ENCODE measurements around the gene SERTAD3. TPM values are rescaled to one million over a fixed set of nuclear protein-coding genes. Genes with fewer than 3 reads are reported as not detected.

Gene SERTAD3
- polyA plus RNA-seq, 1 of the 3 experiments (the other 2 are of a cell fraction), result 11.3 TPM

DNA sequence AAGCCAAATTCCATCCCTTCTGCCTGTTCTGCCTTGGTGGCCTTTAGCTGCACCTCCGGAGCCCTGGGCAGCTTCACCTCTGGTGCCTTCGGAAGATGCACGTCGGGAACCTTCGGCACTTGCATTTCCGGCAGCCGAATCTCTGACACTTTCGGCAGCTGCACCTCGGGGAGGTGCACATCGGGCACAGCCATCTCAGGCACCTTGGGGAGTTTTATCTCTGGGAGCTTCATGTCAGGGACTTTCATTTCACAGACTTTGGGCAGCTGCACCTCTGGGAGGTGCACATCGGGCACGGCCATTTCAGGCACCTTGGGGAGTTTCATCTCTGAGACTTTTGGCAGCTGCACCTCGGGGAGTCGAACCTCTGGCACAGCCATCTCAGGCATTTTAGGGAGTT, 48.2 kb downstream of the SERTAD3 start:
- H3K36me3 ChIP-seq (replicated peaks in 1 of 2; ENCODE audit: control insufficient read depth in 1 of 2, insufficient read depth in 2 of 2, low read length in 1 of 2), result no peaks in the 10 kb centered on the region
- no peak overlapping the region for H3K27ac ChIP-seq (ENCODE audit: low read depth in 2 of 2, low read length in 1 of 2)
- DNase-seq, result no peak
- 58% methylated on average over 13 of the region's 14 CpGs for WGBS (ENCODE audit: low lambda C conversion rate)
- H4K20me1 ChIP-seq (ENCODE audit: insufficient read depth), result no peaks in the 10 kb centered on the region
- ChIA-PET CTCF (interaction anchor here (1.1 to 2.4 kb wide), 5 partner anchors 17 to 175 kb away, joined by 3 to 6 read pairs (median 3); no protein-coding TSS in a partner anchor), POLR2A (interaction anchor here (0.7 kb wide), 1 partner anchor 129 kb away, joined by 3 read pairs; no protein-coding TSS in a partner anchor)
- H3K4me2 ChIP-seq, result no peak overlapping the region
- H3K27me3 ChIP-seq (ENCODE audit: insufficient read depth), result no peaks in the 10 kb centered on the region
- H3K9ac ChIP-seq, result no peak overlapping the region
- H3K9me2 ChIP-seq, result no peaks in the 10 kb centered on the region
- H2AFZ ChIP-seq (ENCODE audit: low read depth), result no peak overlapping the region
- no peak overlapping the region for H3K4me3 ChIP-seq (ENCODE audit: low read depth in 2 of 2, low read length in 1 of 2)
- TF ChIP-seq GATA2 (CRISPR knock-in tag; IDR thresholded peaks at IDR 0.05) (no peak), POLR2AphosphoS5 (IDR thresholded peaks at IDR 0.05; ENCODE audit: low read depth, low read length) (no peak), ELF1 (IDR thresholded peaks at IDR 0.05) (no peak), EZH2phosphoT487 (IDR thresholded peaks at IDR 0.05; ENCODE audit: borderline replicate concordance, low read depth) (no peak), FOXJ3 (CRISPR knock-in tag; IDR thresholded peaks at IDR 0.05) (no peak), TAF1 (IDR thresholded peaks at IDR 0.05; ENCODE audit: borderline replicate concordance, low read depth, low read length) (no peak)
- TF ChIP-seq, protein P1, sequence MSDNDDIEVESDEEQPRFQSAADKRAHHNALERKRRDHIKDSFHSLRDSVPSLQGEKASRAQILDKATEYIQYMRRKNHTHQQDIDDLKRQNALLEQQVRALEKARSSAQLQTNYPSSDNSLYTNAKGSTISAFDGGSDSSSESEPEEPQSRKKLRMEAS (IDR thresholded peaks at IDR 0.05; ENCODE audit: low read depth), result no peak
- TF ChIP-seq, protein P2, sequence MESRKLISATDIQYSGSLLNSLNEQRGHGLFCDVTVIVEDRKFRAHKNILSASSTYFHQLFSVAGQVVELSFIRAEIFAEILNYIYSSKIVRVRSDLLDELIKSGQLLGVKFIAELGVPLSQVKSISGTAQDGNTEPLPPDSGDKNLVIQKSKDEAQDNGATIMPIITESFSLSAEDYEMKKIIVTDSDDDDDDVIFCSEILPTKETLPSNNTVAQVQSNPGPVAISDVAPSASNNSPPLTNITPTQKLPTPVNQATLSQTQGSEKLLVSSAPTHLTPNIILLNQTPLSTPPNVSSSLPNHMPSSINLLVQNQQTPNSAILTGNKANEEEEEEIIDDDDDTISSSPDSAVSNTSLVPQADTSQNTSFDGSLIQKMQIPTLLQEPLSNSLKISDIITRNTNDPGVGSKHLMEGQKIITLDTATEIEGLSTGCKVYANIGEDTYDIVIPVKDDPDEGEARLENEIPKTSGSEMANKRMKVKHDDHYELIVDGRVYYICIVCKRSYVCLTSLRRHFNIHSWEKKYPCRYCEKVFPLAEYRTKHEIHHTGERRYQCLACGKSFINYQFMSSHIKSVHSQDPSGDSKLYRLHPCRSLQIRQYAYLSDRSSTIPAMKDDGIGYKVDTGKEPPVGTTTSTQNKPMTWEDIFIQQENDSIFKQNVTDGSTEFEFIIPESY (IDR thresholded peaks at IDR 0.05; ENCODE audit: borderline replicate concordance, low read depth), result no peak
- H3K79me2 ChIP-seq (ENCODE audit: insufficient read depth), result no peaks in the 10 kb centered on the region
- no peaks in the 10 kb centered on the region for H3K9me3 ChIP-seq
- no peaks in the 10 kb centered on the region for H3F3A ChIP-seq (replicated peaks; ENCODE audit: insufficient read depth)
- H3K4me1 ChIP-seq (ENCODE audit: control insufficient read depth in 1 of 2, insufficient read depth in 2 of 2, low read depth in 1 of 2, low read length in 1 of 2), result no peaks in the 10 kb centered on the region; a peak in 1 of 4 replicates

DNA sequence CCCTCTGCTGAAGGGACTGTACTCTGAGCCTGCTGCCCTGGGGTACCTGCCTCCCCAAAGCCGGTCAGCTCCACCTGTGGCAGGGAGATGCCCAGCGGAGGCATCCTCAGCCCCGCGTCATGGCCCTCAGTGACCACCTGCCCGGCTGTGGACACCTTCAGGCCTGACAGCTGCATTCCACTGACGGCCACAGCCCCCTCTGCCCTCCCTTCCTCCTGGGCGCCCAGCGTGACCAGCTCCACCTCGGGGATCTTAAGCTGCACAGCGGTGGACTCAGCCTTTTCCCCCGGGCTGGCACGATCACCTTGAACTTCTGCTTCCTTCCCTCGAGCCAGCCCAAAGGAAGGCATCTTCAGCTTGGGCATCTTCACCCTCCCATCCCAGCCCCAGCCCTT, 49.3 kb downstream of the SERTAD3 start:
- Histone ChIP-seq H3K4me2 (no peak overlapping the region), H3K27ac (ENCODE audit: low read depth in 2 of 2, low read length in 1 of 2) (no peak overlapping the region), H2AFZ (ENCODE audit: low read depth) (no peak overlapping the region), H3K9me2 (no peaks in the 10 kb centered on the region), H3K27me3 (ENCODE audit: insufficient read depth) (no peaks in the 10 kb centered on the region), H3K9ac (no peak overlapping the region), H3K79me2 (ENCODE audit: insufficient read depth) (no peaks in the 10 kb centered on the region), H3K9me3 (no peaks in the 10 kb centered on the region), H3F3A (replicated peaks; ENCODE audit: insufficient read depth) (no peaks in the 10 kb centered on the region), H3K36me3 (replicated peaks in 1 of 2; ENCODE audit: control insufficient read depth in 1 of 2, insufficient read depth in 2 of 2, low read length in 1 of 2) (no peaks in the 10 kb centered on the region), H4K20me1 (ENCODE audit: insufficient read depth) (no peaks in the 10 kb centered on the region), H3K4me3 (ENCODE audit: low read depth in 2 of 2, low read length in 1 of 2) (no peak overlapping the region), H3K4me1 (ENCODE audit: control insufficient read depth in 1 of 2, insufficient read depth in 2 of 2, low read depth in 1 of 2, low read length in 1 of 2) (no peaks in the 10 kb centered on the region; a peak in 1 of 4 replicates)
- CTCF ChIA-PET, result interaction anchor here (0.8 to 1.1 kb wide), 2 partner anchors 26 kb away, joined by 3 to 4 read pairs; no protein-coding TSS in a partner anchor
- no peak for DNase-seq
- TF ChIP-seq RFX5 (IDR thresholded peaks at IDR 0.05; ENCODE audit: low read length), result no peak
- TF ChIP-seq, protein P1 (IDR thresholded peaks at IDR 0.05; ENCODE audit: low read depth), result no peak
- TF ChIP-seq, protein P3, sequence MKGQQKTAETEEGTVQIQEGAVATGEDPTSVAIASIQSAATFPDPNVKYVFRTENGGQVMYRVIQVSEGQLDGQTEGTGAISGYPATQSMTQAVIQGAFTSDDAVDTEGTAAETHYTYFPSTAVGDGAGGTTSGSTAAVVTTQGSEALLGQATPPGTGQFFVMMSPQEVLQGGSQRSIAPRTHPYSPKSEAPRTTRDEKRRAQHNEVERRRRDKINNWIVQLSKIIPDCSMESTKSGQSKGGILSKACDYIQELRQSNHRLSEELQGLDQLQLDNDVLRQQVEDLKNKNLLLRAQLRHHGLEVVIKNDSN (IDR thresholded peaks at IDR 0.05; ENCODE audit: borderline replicate concordance, low read depth), result no peak
- TF ChIP-seq EP300 (IDR thresholded peaks at IDR 0.05; ENCODE audit: borderline replicate concordance in 1 of 2, low read depth in 1 of 2, low read length in 1 of 2), result no peak
- no peak for TF ChIP-seq RCOR1 (IDR thresholded peaks at IDR 0.05; ENCODE audit: low read length)
- 75% methylated on average over 8 of the region's 13 CpGs for WGBS (ENCODE audit: low lambda C conversion rate)
- POLR2A ChIA-PET, result no interaction called here

Data from SK-N-SH (cell line).